AG04449 (cell line): ENCODE data around the gene KCNMA1.
A peak's percentile ranks its signal among the peaks of the same experiment; 100 is the strongest.

Source experiments
- CTCF ChIA-PET: fragments of 350-600 bp; formaldehyde crosslinking; extraction: SDS; loops from one replicate; lab custom pipeline; 2021; ENCODE audit warnings: antibody characterized with exemption; lab: Yijun Ruan, JAX
- POLR2A ChIA-PET: fragments of 400-600, 350-600 bp; formaldehyde crosslinking; extraction: SDS; loops from one replicate; lab custom pipeline; 2020; ENCODE audit warnings: antibody characterized with exemption, inconsistent platforms; lab: Yijun Ruan, JAX
- DNase-seq: peaks from one replicate; pipeline ENCODE4 v3.0.0-alpha.2; 2010; ENCODE audit warnings: low read depth, low spot score
- H3K4me3 ChIP-seq: 2 replicates; pipeline ENCODE4 v1.5.1; 2011; ENCODE audit warnings: low read depth, mild to moderate bottlenecking, control low read depth, low read length
- CTCF ChIP-seq: IDR thresholded peaks from one replicate; pipeline ENCODE4 v1.5.1; 2011; ENCODE audit warnings: mild to moderate bottlenecking, moderate library complexity, low read length, control low read depth, inconsistent platforms; ENCODE audit not compliant: insufficient read depth; ENCODE audit errors: missing control alignments

KCNMA1 gene

GRCh38 chr10:77180104-77180503 lies 457.5 kb downstream of the KCNMA1 start:
- no peak for DNase-seq
- ChIA-PET CTCF (interaction anchor here (1.0 to 1.5 kb wide), 3 partner anchors 11 to 463 kb away, joined by 3 to 6 read pairs (median 3); no protein-coding TSS in a partner anchor), POLR2A (no interaction called here)
- no peak for TF ChIP-seq CTCF
- H3K4me3 ChIP-seq, result no peak overlapping the region

- H3K4me3 ChIP-seq, result no peak overlapping the region
- POLR2A ChIA-PET, result interaction anchor here (0.5 to 1.0 kb wide), 3 partner anchors 15 to 668 kb away, joined by 3 to 4 read pairs (median 3); no protein-coding TSS in a partner anchor
- TF ChIP-seq CTCF, result no peak
- DNase-seq, result peak; percentile 76
- CTCF ChIA-PET, result interaction anchor here (0.6 to 1.4 kb wide), 11 partner anchors 11 to 465 kb away, joined by 3 to 5 read pairs (median 3); no protein-coding TSS in a partner anchor
Observed at GRCh38 chr10:77179015-77179695, 458.5 kb downstream of the KCNMA1 start.

- CTCF ChIA-PET, result interaction anchor here (1.3 to 21.1 kb wide), 4 partner anchors 213 to 535 kb away, joined by 4 to 556 read pairs (median 50); partner anchors contain the start of gene KCNMA1
- H3K4me3 ChIP-seq, result no peak overlapping the region
- POLR2A ChIA-PET, result no interaction called here
- no peak for TF ChIP-seq CTCF
- no peak for DNase-seq
Observed at GRCh38 chr10:77177589-77177988, 460.0 kb downstream of the KCNMA1 start.

- no peak for DNase-seq
- CTCF ChIA-PET, result interaction anchor here (1.3 to 21.1 kb wide), 4 partner anchors 214 to 536 kb away, joined by 4 to 556 read pairs (median 50); partner anchors contain the start of gene KCNMA1
- POLR2A ChIA-PET, result no interaction called here
Observed at GRCh38 chr10:77177161-77177560, 460.4 kb downstream of the KCNMA1 start.

GRCh38 chr10:77176232-77176631 lies 461.4 kb downstream of the KCNMA1 start:
- H3K4me3 ChIP-seq, result no peak overlapping the region
- CTCF ChIA-PET, result interaction anchor here (0.8 to 21.1 kb wide), 9 partner anchors 13 to 535 kb away, joined by 3 to 556 read pairs (median 10); partner anchors contain the start of gene KCNMA1

More at GRCh38 chr10:77177161-77177560, 460.4 kb downstream of the KCNMA1 start:
- H3K4me3 ChIP-seq, result no peak overlapping the region
- no peak for TF ChIP-seq CTCF

More at GRCh38 chr10:77176232-77176631, 461.4 kb downstream of the KCNMA1 start:
- TF ChIP-seq CTCF, result no peak
- POLR2A ChIA-PET, result no interaction called here
- DNase-seq, result no peak
